ENCODE results near the gene ITLN2.

- TF ChIP-seq PHF8 (conservative IDR thresholded peaks at IDR 0.05; ENCODE audit: low read depth, low read length) (no peak), POLR2AphosphoS5 (IDR thresholded peaks at IDR 0.05; ENCODE audit: low read depth, low read length) (no peak), USF2 (IDR thresholded peaks at IDR 0.05; ENCODE audit: low read length) (no peak), SP2 (IDR thresholded peaks at IDR 0.05; ENCODE audit: low read length) (no peak), FOSL1 (IDR thresholded peaks at IDR 0.05; ENCODE audit: insufficient read depth, low read depth, low read length) (no peak), CTCF (IDR thresholded peaks at IDR 0.05; ENCODE audit: control extremely low read depth in 1 of 3, insufficient read depth in 1 of 3, low read depth in 1 of 3, low read length in 3 of 3) (no peak), CBX5 (IDR thresholded peaks at IDR 0.05; ENCODE audit: low read depth, low read length) (no peak), TAF7 (optimal IDR thresholded peaks at IDR 0.05; ENCODE audit: borderline replicate concordance, low read depth, low read length) (no peak), KDM1A (IDR thresholded peaks at IDR 0.05; ENCODE audit: borderline replicate concordance, low read length) (no peak), KDM4A (IDR thresholded peaks at IDR 0.05; ENCODE audit: low read depth, low read length, severe bottlenecking) (no peak)
Measured at GRCh38 chr1:160924791-160925651, 29.6 kb downstream of the ITLN2 start.

Measured in H1 (cell line).